ENCODE measurements around the gene EHD1.

GRCh38 chr11:64817476-64817875 lies 60.9 kb downstream of the EHD1 start:
- TF ChIP-seq CTCF (IDR thresholded peaks at IDR 0.05) = no peak
- no peak for TF ChIP-seq POLR2A (IDR thresholded peaks at IDR 0.05)

Measured in testis (tissue), 2 donors.